Mesenchymal stem cell (in vitro differentiated cells and primary cell): ENCODE data around the gene VEGFB.

Experiments
- DNase-seq: peaks from one replicate; pipeline ENCODE4 v3.0.0-alpha.2; 2013
- H2AFZ ChIP-seq: one replicate; pipeline ENCODE4 v1.6.1; 2013; ENCODE audit warnings: low read depth, mild to moderate bottlenecking, control low read depth, inconsistent platforms, low read length, moderate library complexity
- H2AK5ac ChIP-seq: 2 replicates; pipeline ENCODE4 v1.6.1; 2013; ENCODE audit warnings: low read length, moderate library complexity, mild to moderate bottlenecking, inconsistent platforms; ENCODE audit not compliant: severe bottlenecking
- H2BK120ac ChIP-seq: one replicate; pipeline ENCODE4 v1.6.1; 2013; ENCODE audit warnings: low read depth, mild to moderate bottlenecking, inconsistent platforms, low read length, moderate library complexity
- H2BK12ac ChIP-seq, 2 experiments: one replicate each; pipeline ENCODE4 v1.6.1; 2013; ENCODE audit warnings: inconsistent platforms in 2 of 2, low read length in 2 of 2, mild to moderate bottlenecking in 2 of 2, moderate library complexity in 2 of 2, control low read depth in 1 of 2
- H2BK15ac ChIP-seq: one replicate; pipeline ENCODE4 v1.6.1; 2013; ENCODE audit warnings: mild to moderate bottlenecking, low read depth, inconsistent platforms; ENCODE audit not compliant: poor library complexity, severe bottlenecking
- H2BK5ac ChIP-seq: 2 replicates; pipeline ENCODE4 v1.6.1; 2013; ENCODE audit warnings: low read depth, mild to moderate bottlenecking, low read length, control low read depth, inconsistent platforms; ENCODE audit not compliant: poor library complexity, severe bottlenecking
- H3K14ac ChIP-seq, 2 experiments: one replicate each; pipeline ENCODE4 v1.6.1; 2013; ENCODE audit warnings: inconsistent platforms in 2 of 2, low read length in 2 of 2, control low read depth in 1 of 2, mild to moderate bottlenecking in 1 of 2, moderate library complexity in 1 of 2
- H3K18ac ChIP-seq, 2 experiments: one replicate each; pipeline ENCODE4 v1.6.1; 2013; ENCODE audit warnings: inconsistent platforms in 2 of 2, low read length in 2 of 2, control low read depth in 1 of 2, low read depth in 1 of 2, mild to moderate bottlenecking in 1 of 2
- H3K23ac ChIP-seq, 2 experiments: one replicate each; pipeline ENCODE4 v1.6.1; 2013; ENCODE audit warnings: inconsistent platforms in 2 of 2, low read length in 2 of 2, mild to moderate bottlenecking in 2 of 2, moderate library complexity in 2 of 2, control low read depth in 1 of 2
- H3K27ac ChIP-seq: 2 replicates; pipeline ENCODE4 v1.5.1; 2013; ENCODE audit warnings: mild to moderate bottlenecking, moderate library complexity, low read length, control low read depth, inconsistent platforms; ENCODE audit not compliant: poor library complexity, severe bottlenecking
- H3K27me3 ChIP-seq, 2 experiments: 2 replicates each; pipeline versions ENCODE4 v1.6.1 to v1.7.0; 2013; ENCODE audit warnings: low read length in 2 of 2, mild to moderate bottlenecking in 2 of 2, moderate library complexity in 2 of 2, control low read depth in 1 of 2, inconsistent platforms in 1 of 2; ENCODE audit not compliant: control insufficient read depth in 1 of 2, insufficient read depth in 1 of 2
- H3K36me3 ChIP-seq, 2 experiments: 2 replicates each; pipeline versions ENCODE4 v1.6.1 to v1.7.0; 2013; ENCODE audit warnings: low read length in 2 of 2, control low read depth in 1 of 2, inconsistent platforms in 1 of 2, low read depth in 1 of 2, mild to moderate bottlenecking in 1 of 2; ENCODE audit not compliant: insufficient read depth in 2 of 2, control insufficient read depth in 1 of 2
- H3K4ac ChIP-seq, 2 experiments: one replicate each; pipeline ENCODE4 v1.6.1; 2013; ENCODE audit warnings: inconsistent platforms in 2 of 2, low read length in 2 of 2, mild to moderate bottlenecking in 2 of 2, moderate library complexity in 2 of 2, control low read depth in 1 of 2, low read depth in 1 of 2
- H3K4me1 ChIP-seq: 2 replicates; pipeline ENCODE4 v1.6.1; 2013; ENCODE audit warnings: low read depth, low read length, control low read depth; ENCODE audit not compliant: control insufficient read depth, insufficient read depth
- H3K4me2 ChIP-seq: 2 replicates; pipeline ENCODE4 v1.6.1; 2013; ENCODE audit warnings: low read length, mild to moderate bottlenecking, inconsistent platforms; ENCODE audit not compliant: poor library complexity, severe bottlenecking
- H3K4me3 ChIP-seq, 2 experiments: 2 replicates each; pipeline versions ENCODE4 v1.5.1 to v1.7.0; 2013; ENCODE audit warnings: low read length in 2 of 2, mild to moderate bottlenecking in 2 of 2, control low read depth in 1 of 2, low read depth in 1 of 2; ENCODE audit not compliant: insufficient read depth in 1 of 2
- H3K79me1 ChIP-seq: replicated peaks from 2 replicates; pipeline ENCODE4 v1.6.1; 2013; ENCODE audit warnings: mild to moderate bottlenecking, control low read depth, low read length, inconsistent platforms; ENCODE audit not compliant: poor library complexity, severe bottlenecking
- H3K9ac ChIP-seq: 2 replicates; pipeline ENCODE4 v1.7.0; 2013; ENCODE audit warnings: mild to moderate bottlenecking, low read length, moderate library complexity
- H3K9me3 ChIP-seq: 2 replicates; pipeline ENCODE4 v1.7.0; 2013; ENCODE audit warnings: mild to moderate bottlenecking, low read length; ENCODE audit not compliant: control insufficient read depth
- H4K8ac ChIP-seq: one replicate; pipeline ENCODE4 v1.6.1; 2013; ENCODE audit warnings: inconsistent platforms, mild to moderate bottlenecking, low read length, moderate library complexity
- H4K91ac ChIP-seq: one replicate; pipeline ENCODE4 v1.6.1; 2013; ENCODE audit warnings: mild to moderate bottlenecking, low read length, inconsistent platforms
- WGBS: methylation state at CpG from one replicate; pipeline ENCODE4 v1.1.7; 2013; ENCODE audit warnings: mixed read lengths; 5-methylcytosine and 5-hydroxymethylcytosine counted together

Gene VEGFB

DNA sequence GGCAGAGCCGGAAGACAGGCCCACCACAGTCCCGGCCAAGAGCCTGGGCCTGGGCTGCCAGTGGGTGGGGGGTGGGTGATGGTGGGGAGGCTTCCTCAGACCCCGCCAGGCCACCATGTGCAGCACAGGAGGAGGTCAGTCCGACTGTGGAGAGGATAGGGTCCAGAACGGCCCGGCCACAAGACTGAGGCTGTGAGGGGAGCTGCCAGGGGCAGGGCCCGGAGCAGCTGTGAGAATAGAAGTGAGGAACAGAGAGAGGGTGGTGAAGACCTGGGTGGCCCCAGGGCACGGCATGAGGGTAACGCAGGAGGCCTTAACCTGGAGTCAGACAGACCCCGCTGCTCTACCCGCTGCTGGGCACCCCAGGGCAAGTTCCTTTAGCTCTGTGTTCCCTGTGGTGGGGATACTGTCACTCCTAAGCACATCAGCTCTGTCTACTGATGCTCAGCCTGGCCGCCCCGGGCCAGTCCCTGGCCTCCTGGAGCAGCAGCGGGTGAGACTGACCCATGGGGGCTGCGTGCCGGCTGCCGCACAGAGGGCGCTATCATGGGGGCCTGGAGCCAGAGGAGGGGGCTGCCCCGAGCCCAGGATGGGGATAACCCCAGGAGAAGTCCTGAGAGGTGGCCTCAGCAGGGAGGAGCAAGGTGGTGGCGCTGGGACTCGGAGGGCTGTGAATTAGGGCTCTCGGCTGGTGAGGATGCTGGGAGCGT lies 26.1 kb upstream of the VEGFB start:
- peaks cover 31% of the 10 kb centered on the region for H3K4me1 ChIP-seq
- peak overlapping the region; percentile 77 to 81 for H3K4ac ChIP-seq
- peak overlapping the region; percentile 69 to 78 for H2BK12ac ChIP-seq
- peak overlapping the region; percentile 85 to 97 for H3K18ac ChIP-seq
- no peak overlapping the region for H3K23ac ChIP-seq
- H3K79me1 ChIP-seq: peaks cover 12% of the 10 kb centered on the region
- H3K36me3 ChIP-seq: peaks cover 39 to 66% of the 10 kb centered on the region in 2 experiments
- no peak overlapping the region for H2BK5ac ChIP-seq
- peak overlapping the region; percentile 66 for H2AFZ ChIP-seq
- peak overlapping the region; percentile 62 for H3K27ac ChIP-seq
- H4K91ac ChIP-seq: peak overlapping the region; percentile 97
- H3K4me2 ChIP-seq: no peak overlapping the region
- peak overlapping the region; percentile 70 for H3K9ac ChIP-seq
- peak overlapping the region; percentile 98 for H4K8ac ChIP-seq
- DNase-seq: no peak
- H2BK120ac ChIP-seq: peak overlapping the region; percentile 77
- no peaks in the 10 kb centered on the region for H3K27me3 ChIP-seq
- H3K14ac ChIP-seq: peak overlapping the region in 1 of 2 experiments; percentile 56
- WGBS: 87% methylated on average over 23 of the region's 23 CpGs
- peak overlapping the region; percentile 80 for H2AK5ac ChIP-seq
- peak overlapping the region; percentile 60 for H2BK15ac ChIP-seq
- H3K9me3 ChIP-seq: no peaks in the 10 kb centered on the region
- peak overlapping the region in 1 of 2 experiments; percentile 65 for H3K4me3 ChIP-seq

DNA sequence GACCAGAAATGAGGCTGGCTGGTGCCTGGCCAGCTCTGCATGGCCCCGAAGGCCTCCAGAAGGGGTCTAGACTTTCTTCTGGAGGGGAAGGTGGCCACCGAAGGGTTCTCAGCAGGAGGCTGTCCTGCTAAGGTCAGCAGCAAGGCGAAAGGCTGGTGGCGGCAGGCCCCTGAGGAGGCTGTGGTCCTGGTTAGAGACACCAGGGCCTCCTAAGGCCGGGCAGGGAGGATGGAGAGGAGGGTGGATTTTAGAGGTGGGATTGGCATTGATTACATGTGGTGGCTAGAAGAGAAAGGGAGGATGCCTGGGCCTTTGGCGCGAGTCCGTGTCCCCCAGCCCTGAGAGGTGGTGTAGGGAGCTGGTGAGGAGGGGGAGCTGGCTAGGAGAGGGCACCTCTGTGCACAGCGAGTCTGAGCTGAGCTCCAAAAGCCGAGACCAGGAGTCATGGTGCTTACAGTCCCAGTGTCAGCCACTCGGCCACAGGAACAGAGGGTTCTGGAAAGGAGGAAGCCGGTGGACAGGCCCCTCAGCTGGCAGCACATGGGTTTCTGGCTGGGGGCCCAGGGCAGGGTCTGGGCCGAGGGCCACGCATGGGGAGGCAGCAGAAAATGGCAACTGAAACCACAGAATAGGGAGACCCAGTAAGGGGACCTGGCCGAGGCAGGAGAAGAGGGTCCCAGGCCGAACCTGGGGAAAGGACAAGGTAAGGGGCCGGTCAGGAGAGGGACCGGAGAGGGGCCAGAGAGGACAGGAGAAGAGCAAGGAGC lies 25.4 kb upstream of the VEGFB start:
- Histone ChIP-seq H3K4me3 (peak overlapping the region in 1 of 2 experiments; percentile 65), H2AK5ac (peak overlapping the region; percentile 37), H2BK5ac (no peak overlapping the region), H4K91ac (peak overlapping the region; percentile 97), H3K79me1 (peaks cover 12% of the 10 kb centered on the region), H3K23ac (no peak overlapping the region), H3K9me3 (no peaks in the 10 kb centered on the region), H3K4me2 (no peak overlapping the region), H2AFZ (no peak overlapping the region), H3K4me1 (peaks cover 30% of the 10 kb centered on the region), H4K8ac (peak overlapping the region; percentile 62), H3K9ac (no peak overlapping the region), H2BK120ac (no peak overlapping the region), H3K18ac (no peak overlapping the region), H3K27ac (no peak overlapping the region), H2BK15ac (peak overlapping the region; percentile 44), H3K36me3 (peaks cover 31 to 59% of the 10 kb centered on the region in 2 experiments), H3K27me3 (no peaks in the 10 kb centered on the region), H3K4ac (peak overlapping the region in 1 of 2 experiments; percentile 81), H3K14ac (no peak overlapping the region), H2BK12ac (peak overlapping the region; percentile 15 to 34)
- WGBS: 94% methylated on average over 18 of the region's 18 CpGs
- DNase-seq: no peak

DNA sequence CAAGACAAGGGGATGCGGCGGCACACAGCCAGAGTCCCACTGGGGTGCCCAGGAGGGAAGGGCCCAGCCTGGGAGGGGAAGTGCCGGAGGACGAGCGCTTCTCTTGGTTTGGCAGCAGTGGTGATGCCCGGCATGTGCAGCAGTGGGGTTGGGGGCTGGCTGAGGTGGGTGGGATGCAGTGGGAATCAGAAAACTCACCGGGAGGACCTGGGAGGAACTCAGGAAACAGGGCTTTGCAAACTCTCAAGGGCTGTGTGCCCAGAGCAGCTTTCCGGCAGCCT lies 24.9 kb upstream of the VEGFB start:
- Histone ChIP-seq H3K4me1 (peaks cover 27% of the 10 kb centered on the region), H3K18ac (no peak overlapping the region), H3K14ac (no peak overlapping the region), H2BK5ac (no peak overlapping the region), H3K9ac (no peak overlapping the region), H3K27me3 (no peaks in the 10 kb centered on the region), H3K4ac (no peak overlapping the region), H4K91ac (no peak overlapping the region), H3K4me2 (no peak overlapping the region), H3K9me3 (no peaks in the 10 kb centered on the region), H2BK120ac (no peak overlapping the region), H3K23ac (no peak overlapping the region), H3K79me1 (peaks cover 12% of the 10 kb centered on the region), H2BK12ac (no peak overlapping the region), H3K36me3 (peaks cover 27 to 55% of the 10 kb centered on the region in 2 experiments), H2AFZ (no peak overlapping the region), H2BK15ac (no peak overlapping the region), H2AK5ac (no peak overlapping the region), H3K27ac (no peak overlapping the region), H3K4me3 (no peak overlapping the region), H4K8ac (no peak overlapping the region)
- WGBS: 93% methylated on average over 8 of the region's 8 CpGs
- DNase-seq: no peak

DNA sequence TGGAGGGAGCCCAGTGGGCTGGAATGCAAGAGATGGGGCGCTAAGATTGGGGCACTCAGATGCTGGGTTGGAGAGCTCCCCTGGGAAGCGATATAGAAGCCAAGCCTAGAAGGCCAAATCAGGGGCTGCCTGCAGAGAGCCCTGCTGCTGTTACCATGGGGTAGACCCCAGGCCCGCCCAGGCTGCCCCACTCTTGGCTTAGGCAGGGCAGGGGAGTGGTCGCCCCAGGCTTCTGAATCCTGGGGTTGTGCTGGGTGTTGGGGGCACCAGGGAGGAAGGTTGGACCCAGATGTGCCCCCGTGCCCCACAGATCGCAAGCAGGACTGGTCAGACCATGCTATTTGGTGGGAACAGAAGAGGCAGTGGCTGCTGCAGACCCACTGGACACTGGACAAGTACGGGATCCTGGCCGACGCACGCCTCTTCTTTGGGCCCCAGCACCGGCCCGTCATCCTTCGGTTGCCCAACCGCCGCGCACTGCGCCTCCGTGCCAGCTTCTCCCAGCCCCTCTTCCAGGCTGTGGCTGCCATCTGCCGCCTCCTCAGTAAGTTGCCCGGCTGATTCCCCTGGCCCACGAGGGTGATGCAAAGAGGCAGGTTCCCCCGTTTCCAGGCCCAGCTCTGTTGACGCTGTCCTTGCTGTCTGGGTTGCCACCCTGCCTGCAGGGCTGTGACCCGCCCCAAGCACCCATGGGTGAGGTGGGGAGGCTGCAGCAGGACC lies 23.9 kb upstream of the VEGFB start:
- Histone ChIP-seq H3K4me3 (no peak overlapping the region), H3K4me2 (no peak overlapping the region), H3K18ac (no peak overlapping the region), H3K4ac (no peak overlapping the region), H3K9ac (no peak overlapping the region), H3K79me1 (peaks cover 12% of the 10 kb centered on the region), H2AK5ac (no peak overlapping the region), H3K14ac (no peak overlapping the region), H3K27me3 (no peaks in the 10 kb centered on the region), H2BK5ac (no peak overlapping the region), H3K4me1 (peaks cover 27% of the 10 kb centered on the region), H2BK120ac (no peak overlapping the region), H3K36me3 (peaks cover 22 to 52% of the 10 kb centered on the region in 2 experiments), H4K91ac (no peak overlapping the region), H4K8ac (no peak overlapping the region), H2BK12ac (no peak overlapping the region), H3K27ac (no peak overlapping the region), H3K9me3 (no peaks in the 10 kb centered on the region), H3K23ac (no peak overlapping the region), H2AFZ (no peak overlapping the region), H2BK15ac (no peak overlapping the region)
- 96% methylated on average over 24 of the region's 24 CpGs for WGBS
- no peak for DNase-seq
